LNCAP (cell line): Measurements from ENCODE around the gene CLEC18B.

Experiments
- CTCF ChIP-seq: fragments of 450-650 bp; IDR thresholded peaks from 2 replicates; pipeline ENCODE4 v1.5.1; 2017; ENCODE audit warnings: mild to moderate bottlenecking

The CLEC18B gene

GRCh38 chr16:74462361-74462760 is 41.1 kb upstream of the CLEC18B start:
- no peak for TF ChIP-seq CTCF

- no peak for TF ChIP-seq CTCF
Observed at GRCh38 chr16:74461826-74462225, 40.5 kb upstream of the CLEC18B start.

GRCh38 chr16:74460542-74460941 is 39.3 kb upstream of the CLEC18B start:
- no peak for TF ChIP-seq CTCF

- TF ChIP-seq CTCF = no peak
Observed at GRCh38 chr16:74456290-74456625, 35.0 kb upstream of the CLEC18B start.

- no peak for TF ChIP-seq CTCF
Observed at GRCh38 chr16:74455619-74456289, 34.5 kb upstream of the CLEC18B start.

- TF ChIP-seq CTCF = no peak
Observed at GRCh38 chr16:74455213-74455612, 33.9 kb upstream of the CLEC18B start.

- TF ChIP-seq CTCF = no peak
Observed at GRCh38 chr16:74451951-74452758, 30.9 kb upstream of the CLEC18B start.
